WTC11 (cell line): Measurements from ENCODE around the gene CLP1. TPM values are rescaled to one million over a fixed set of nuclear protein-coding genes. Genes with fewer than 3 reads are reported as not detected.

Experiments
- ATAC-seq: fragments of 200-7000 bp; cut with Tn5 transposase; 2 replicates; pipeline ENCODE4 v1.10.0; 2021; ENCODE audit warnings: mild to moderate bottlenecking, moderate library complexity
- CTCF ChIA-PET: fragments of 300-600 bp; sonication (Branson Sonifier 250); formaldehyde crosslinking; loops from one replicate; lab custom pipeline; 2021; ENCODE audit warnings: antibody characterized with exemption; lab: Charles Lee
- POLR2A ChIA-PET: fragments of 350-600 bp; sonication (Branson Sonifier 250); formaldehyde crosslinking; loops from one replicate; lab custom pipeline; 2021; ENCODE audit warnings: antibody characterized with exemption; lab: Charles Lee
- DNase-seq: peaks from one replicate; pipeline ENCODE4 v3.0.0; 2021; ENCODE audit warnings: low spot score
- H3K27ac Mint-ChIP-seq: 2 replicates; pipeline ENCODE4 v1.8.0; 2021; ENCODE audit warnings: mixed read lengths
- H3K27me3 Mint-ChIP-seq: 2 replicates; pipeline ENCODE4 v1.8.0; 2021; ENCODE audit warnings: low read depth, mild to moderate bottlenecking, moderate library complexity, mixed read lengths
- H3K36me3 Mint-ChIP-seq: 2 replicates; pipeline ENCODE4 v1.8.0; 2021; ENCODE audit warnings: mixed read lengths
- H3K4me1 Mint-ChIP-seq: 2 replicates; pipeline ENCODE4 v1.8.0; 2022; ENCODE audit warnings: mixed read lengths
- H3K4me3 Mint-ChIP-seq: 2 replicates; pipeline ENCODE4 v1.8.0; 2021; ENCODE audit warnings: mild to moderate bottlenecking, moderate library complexity, mixed read lengths
- H3K9me3 Mint-ChIP-seq: 2 replicates; pipeline ENCODE4 v1.8.0; 2021; ENCODE audit warnings: mixed read lengths
- AR ChIP-seq: fragments of 250-450 bp; sonication (Bioruptor Pico); IDR thresholded peaks from 2 replicates; pipeline ENCODE4 v1.9.0; 2021; ENCODE audit warnings: mild to moderate bottlenecking
- ARID4B ChIP-seq: sonication (generic); formaldehyde crosslinking; IDR thresholded peaks from 2 replicates; pipeline ENCODE4 v1.8.0; 2023; ENCODE audit warnings: missing genetic modification reagents, mild to moderate bottlenecking, borderline replicate concordance
- ESRRA ChIP-seq: sonication (generic); formaldehyde crosslinking; IDR thresholded peaks from 2 replicates; pipeline ENCODE4 v1.8.1; 2022; ENCODE audit warnings: mild to moderate bottlenecking, missing genetic modification reagents, borderline replicate concordance
- KAT7 ChIP-seq: sonication (generic); formaldehyde crosslinking; IDR thresholded peaks from 2 replicates; pipeline ENCODE4 v1.8.1; 2023; ENCODE audit warnings: missing genetic modification reagents, mild to moderate bottlenecking, borderline replicate concordance
- NFATC4 ChIP-seq: fragments of 250-450 bp; sonication (Bioruptor Pico); IDR thresholded peaks from 2 replicates; pipeline ENCODE4 v1.9.0; 2021; ENCODE audit warnings: mild to moderate bottlenecking
- NFYB ChIP-seq: sonication (generic); formaldehyde crosslinking; conservative IDR thresholded peaks from 2 replicates; pipeline ENCODE4 v1.8.0; 2022; ENCODE audit warnings: low read depth, missing genetic modification reagents
- NR1H2 ChIP-seq: sonication (generic); formaldehyde crosslinking; IDR thresholded peaks from 2 replicates; pipeline ENCODE4 v1.9.0; 2021; ENCODE audit warnings: mild to moderate bottlenecking, moderate library complexity, missing genetic modification reagents
- NR2C2 ChIP-seq: sonication (generic); formaldehyde crosslinking; IDR thresholded peaks from 2 replicates; pipeline ENCODE4 v1.8.0; 2022; ENCODE audit warnings: mild to moderate bottlenecking, missing genetic modification reagents
- PRRX2 ChIP-seq: fragments of 250-450 bp; sonication (Bioruptor Pico); IDR thresholded peaks from 2 replicates; pipeline ENCODE4 v1.8.0; 2021; ENCODE audit warnings: mild to moderate bottlenecking
- SMAD4 ChIP-seq: sonication (generic); formaldehyde crosslinking; IDR thresholded peaks from 2 replicates; pipeline ENCODE4 v1.8.0; 2022; ENCODE audit warnings: mild to moderate bottlenecking, missing genetic modification reagents
- TEAD1 ChIP-seq: sonication (generic); formaldehyde crosslinking; IDR thresholded peaks from 2 replicates; pipeline ENCODE4 v1.8.0; 2022; ENCODE audit warnings: mild to moderate bottlenecking, missing genetic modification reagents
- TP53 ChIP-seq: sonication (generic); formaldehyde crosslinking; IDR thresholded peaks from 2 replicates; pipeline ENCODE4 v1.8.1; 2023; ENCODE audit warnings: mild to moderate bottlenecking, missing genetic modification reagents
- ZBTB21 ChIP-seq: sonication (generic); formaldehyde crosslinking; IDR thresholded peaks from 2 replicates; pipeline ENCODE4 v1.8.1; 2023; ENCODE audit warnings: mild to moderate bottlenecking, missing genetic modification reagents, borderline replicate concordance
- ZNF121 ChIP-seq: sonication (generic); formaldehyde crosslinking; IDR thresholded peaks from 2 replicates; pipeline ENCODE4 v1.8.0; 2023; ENCODE audit warnings: missing genetic modification reagents
- ZNF263 ChIP-seq: sonication (generic); formaldehyde crosslinking; IDR thresholded peaks from 2 replicates; pipeline ENCODE4 v1.8.1; 2022; ENCODE audit warnings: low read depth, mild to moderate bottlenecking, moderate library complexity, missing genetic modification reagents
- ZNF281 ChIP-seq: sonication (generic); formaldehyde crosslinking; IDR thresholded peaks from 2 replicates; pipeline ENCODE4 v1.8.0; 2023; ENCODE audit warnings: mild to moderate bottlenecking, missing genetic modification reagents
- ZNF317 ChIP-seq: sonication (generic); formaldehyde crosslinking; IDR thresholded peaks from 2 replicates; pipeline ENCODE4 v1.8.1; 2023; ENCODE audit warnings: low read depth, mild to moderate bottlenecking, moderate library complexity, missing genetic modification reagents, borderline replicate concordance
- ZNF423 ChIP-seq: fragments of 250-450 bp; sonication (Bioruptor Pico); IDR thresholded peaks from 2 replicates; pipeline ENCODE4 v2.1.2; 2022; ENCODE audit warnings: mild to moderate bottlenecking, moderate library complexity
- ZNF671 ChIP-seq: fragments of 250-450 bp; sonication (Bioruptor Pico); IDR thresholded peaks from 2 replicates; pipeline ENCODE4 v1.8.0; 2021; ENCODE audit warnings: mild to moderate bottlenecking
- total RNA-seq: library from RNA; stranded (reverse); gene quantifications from 3 replicates; pipeline ENCODE4 v1.2.3, GENCODE V29; 2021
- TF ChIP-seq, protein P1 (sequence below): fragments of 250-450 bp; sonication (Bioruptor Pico); IDR thresholded peaks from 2 replicates; pipeline ENCODE4 v1.9.0; 2021; ENCODE audit warnings: moderate library complexity, mild to moderate bottlenecking, inconsistent platforms, borderline replicate concordance

The CLP1 gene
- total RNA-seq, 1 experiment from 2014 or later = 26.3 TPM

DNA sequence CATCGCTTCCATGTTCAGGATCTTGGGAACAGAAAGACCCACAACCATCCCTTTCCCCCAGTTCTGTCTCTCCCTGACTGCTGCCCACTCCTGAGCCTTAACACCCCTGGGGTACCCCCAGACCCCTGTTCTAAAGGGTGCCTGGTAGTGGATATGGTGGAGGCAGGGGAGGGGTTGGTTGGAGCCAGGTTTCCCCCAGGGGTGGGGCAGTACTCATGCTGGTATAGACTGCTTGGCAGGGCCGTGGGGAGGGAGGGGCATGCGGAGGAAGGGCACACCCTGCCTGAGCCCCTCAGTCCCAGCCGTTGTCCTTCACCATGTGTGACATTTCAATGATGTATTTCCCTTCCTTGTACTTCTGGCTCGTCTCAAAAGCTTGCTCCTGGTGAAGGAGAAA, 11.9 kb upstream of the CLP1 start (continued):
- TF ChIP-seq ARID4B (CRISPR knock-in tag) = no peak
- TF ChIP-seq ZNF317 (CRISPR knock-in tag) = no peak
- TF ChIP-seq NFATC4 (CRISPR knock-in tag) = no peak

- DNase-seq (no peak), ATAC-seq (no peak; the same call in 1 of the 2 replicates)
- no peaks in the 10 kb centered on the region for H3K9me3 Mint-ChIP-seq
- peaks cover 95% of the 10 kb centered on the region for H3K4me1 Mint-ChIP-seq
- H3K27me3 Mint-ChIP-seq = peaks cover 26% of the 10 kb centered on the region
- ChIA-PET POLR2A (interaction anchor here (0.6 to 4.2 kb wide), 14 partner anchors 9 to 153 kb away, joined by 3 to 33 read pairs (median 5); partner anchors contain the start of genes SERPING1, TIMM10 and UBE2L6), CTCF (interaction anchor here (0.9 to 4.0 kb wide), 7 partner anchors 16 to 215 kb away, joined by 3 to 51 read pairs (median 5); partner anchors contain the start of gene UBE2L6)
- no peak for TF ChIP-seq TP53 (CRISPR knock-in tag)
- TF ChIP-seq KAT7 = peak; percentile 64; the same call in 1 of the 2 replicates
- peak; percentile 49; the same call in 1 of the 2 replicates for TF ChIP-seq ZNF281 (CRISPR knock-in tag)
- TF ChIP-seq NFYB (CRISPR knock-in tag) = 0 out of 2 replicates have a peak, but pooled peaks have one; percentile 4
- no peak for TF ChIP-seq ESRRA (CRISPR knock-in tag)
- H3K4me3 Mint-ChIP-seq = peak overlapping the region; percentile 80
- H3K27ac Mint-ChIP-seq = peak overlapping the region; percentile 93
- H3K36me3 Mint-ChIP-seq = peaks cover 23% of the 10 kb centered on the region
These were observed 11.3 kb upstream of the CLP1 start for GRCh38 chr11:57646194-57646798.

DNA sequence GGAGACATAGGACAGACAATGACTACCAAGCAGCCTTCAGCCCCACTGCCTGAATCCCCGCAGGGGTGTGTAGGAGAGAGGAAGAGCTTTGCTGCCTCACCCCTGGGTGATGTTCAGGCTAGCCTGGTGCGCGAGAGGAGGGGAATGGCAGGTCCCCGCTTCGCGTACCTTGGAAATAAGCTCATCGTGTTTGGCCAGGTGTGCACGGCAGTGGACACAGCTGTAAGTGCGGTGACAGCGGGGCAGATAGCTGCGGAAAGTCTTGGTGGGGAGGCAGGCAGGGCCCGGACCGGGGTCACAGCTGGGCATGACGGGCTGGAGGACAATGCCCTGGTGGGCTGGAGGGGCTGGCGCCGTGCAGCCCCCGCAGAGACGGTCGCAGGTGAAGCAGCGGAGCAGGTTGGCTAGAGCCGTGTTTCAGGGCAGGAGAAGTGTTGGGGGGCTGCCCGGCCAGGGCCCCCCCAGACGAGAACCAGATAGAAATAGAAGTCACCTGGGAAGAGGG, 10.7 kb upstream of the CLP1 start:
- Mint-ChIP-seq H3K9me3 (no peaks in the 10 kb centered on the region), H3K27ac (peak overlapping the region; percentile 93), H3K27me3 (peaks cover 32% of the 10 kb centered on the region), H3K4me3 (peak overlapping the region; percentile 80), H3K36me3 (peaks cover 18% of the 10 kb centered on the region), H3K4me1 (peaks cover 92% of the 10 kb centered on the region)
- ATAC-seq (peak; percentile 0), DNase-seq (peak; percentile 36)
- ChIA-PET POLR2A (interaction anchor here (0.6 to 4.2 kb wide), 15 partner anchors 9 to 154 kb away, joined by 3 to 33 read pairs (median 5); partner anchors contain the start of genes SERPING1, TIMM10 and UBE2L6), CTCF (interaction anchor here (0.7 to 4.0 kb wide), 8 partner anchors 16 to 216 kb away, joined by 3 to 51 read pairs (median 4); partner anchors contain the start of gene UBE2L6)
- peak; percentile 86 for TF ChIP-seq ZNF671
- no peak for TF ChIP-seq ZNF317 (CRISPR knock-in tag)
- peak; percentile 62 for TF ChIP-seq NR2C2 (CRISPR knock-in tag)
- TF ChIP-seq AR (CRISPR knock-in tag) = peak; percentile 79
- peak; percentile 65; the same call in 1 of the 2 replicates for TF ChIP-seq ZNF263 (CRISPR knock-in tag)
- TF ChIP-seq TEAD1 (CRISPR knock-in tag) = peak; percentile 86
- peak; percentile 57; the same call in 1 of the 2 replicates for TF ChIP-seq ZNF423
- peak; percentile 93 for TF ChIP-seq PRRX2
- TF ChIP-seq NR1H2 = no peak
- no peak; the same call in 1 of the 2 replicates for TF ChIP-seq SMAD4 (CRISPR knock-in tag)
- TF ChIP-seq, protein P1, sequence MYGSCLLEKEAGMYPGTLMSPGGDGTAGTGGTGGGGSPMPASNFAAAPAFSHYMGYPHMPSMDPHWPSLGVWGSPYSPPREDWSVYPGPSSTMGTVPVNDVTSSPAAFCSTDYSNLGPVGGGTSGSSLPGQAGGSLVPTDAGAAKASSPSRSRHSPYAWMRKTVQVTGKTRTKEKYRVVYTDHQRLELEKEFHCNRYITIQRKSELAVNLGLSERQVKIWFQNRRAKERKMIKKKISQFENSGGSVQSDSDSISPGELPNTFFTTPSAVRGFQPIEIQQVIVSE = no peak
- peak; percentile 80 for TF ChIP-seq ZNF121
- TF ChIP-seq ZBTB21 = peak; percentile 88
